RWPE1 (cell line): Measurements from ENCODE around the gene MYLK4.

ENCODE experiments used
- CTCF ChIA-PET: fragments of 350-600 bp; sonication (Branson Sonifier 250); formaldehyde crosslinking; extraction: SDS; loops from one replicate; lab custom pipeline; 2021; lab: Yijun Ruan, JAX
- POLR2A ChIA-PET: fragments of 400-600 bp; formaldehyde crosslinking; extraction: SDS; loops from one replicate; lab custom pipeline; 2020; ENCODE audit warnings: antibody characterized with exemption; ENCODE audit not compliant: low non-redundant PET; lab: Yijun Ruan, JAX
- DNase-seq: peaks from one replicate; pipeline ENCODE4 v3.0.0; 2012; ENCODE audit warnings: low spot score
- H3K27ac ChIP-seq: fragments of 450-650 bp; 2 replicates; pipeline ENCODE4 v1.5.1; 2017
- CTCF ChIP-seq: fragments of 450-650 bp; conservative IDR thresholded peaks from 2 replicates; pipeline ENCODE4 v1.5.1; 2017; ENCODE audit warnings: low read depth, mild to moderate bottlenecking

The MYLK4 gene

GRCh38 chr6:2643935-2644539 is 106.7 kb downstream of the MYLK4 start:
- no peak for TF ChIP-seq CTCF
- POLR2A ChIA-PET, result no interaction called here
- DNase-seq, result no peak
- H3K27ac ChIP-seq, result no peak overlapping the region
- CTCF ChIA-PET, result interaction anchor here (0.6 to 1.4 kb wide), 2 partner anchors 9 to 18 kb away, joined by 3 read pairs; no protein-coding TSS in a partner anchor

DNA sequence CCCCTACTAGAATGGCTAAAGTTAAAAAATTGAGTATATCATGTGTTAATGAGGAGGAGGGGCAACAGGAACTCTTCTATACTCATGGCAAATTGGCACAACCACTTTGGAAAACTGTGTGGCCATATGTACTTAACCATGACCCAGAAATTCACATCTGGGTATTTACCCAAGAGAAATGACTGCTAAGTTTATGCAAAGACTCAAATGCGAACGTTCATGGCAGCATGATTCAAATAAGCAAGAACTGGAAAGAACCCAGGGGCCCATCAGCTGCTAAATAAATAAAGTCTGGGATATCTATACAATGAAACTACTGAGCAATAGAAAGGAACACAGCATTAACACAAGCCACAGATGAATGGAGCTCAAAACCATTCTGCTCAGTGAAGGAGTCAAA is 107.6 kb downstream of the MYLK4 start:
- TF ChIP-seq CTCF, result no peak
- POLR2A ChIA-PET, result no interaction called here
- no peak for DNase-seq

DNA sequence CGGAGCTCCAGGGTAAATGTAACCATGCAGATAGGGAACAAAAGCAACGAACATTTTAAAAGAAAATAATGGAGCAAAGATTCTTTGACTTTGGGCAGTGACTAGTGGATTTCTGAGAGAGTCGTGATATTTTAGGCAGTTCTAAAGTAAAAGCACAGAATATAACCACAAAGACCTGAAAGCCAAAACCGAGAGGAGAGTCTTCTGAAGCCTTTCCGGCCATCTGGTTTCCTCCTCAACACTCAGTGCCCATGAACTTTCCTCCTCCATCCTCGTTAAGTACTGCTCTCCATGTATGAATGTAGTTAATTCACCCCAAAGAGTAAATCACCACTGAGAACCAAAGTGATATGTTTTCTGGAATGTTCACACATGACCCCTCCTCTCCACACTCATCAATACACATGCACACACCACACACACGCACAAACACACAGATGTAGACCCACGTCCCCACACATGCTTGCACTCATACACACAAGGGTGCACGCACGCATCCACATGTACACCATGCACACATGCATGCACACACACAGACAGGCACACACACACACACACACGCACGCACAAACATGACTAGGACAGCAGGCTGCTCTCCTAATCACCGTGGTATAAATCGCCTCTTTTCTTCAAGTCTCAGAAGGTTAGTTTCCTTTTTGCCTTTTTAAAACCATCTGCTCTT is 109.5 kb downstream of the MYLK4 start:
- no peak for DNase-seq
- TF ChIP-seq CTCF, result no peak
- H3K27ac ChIP-seq, result no peak overlapping the region
- ChIA-PET CTCF (no interaction called here), POLR2A (no interaction called here)

More for the DNA sequence above, 107.6 kb downstream of the MYLK4 start:
- CTCF ChIA-PET, result interaction anchor here (1.4 kb wide), 1 partner anchor 8 kb away, joined by 3 read pairs; no protein-coding TSS in a partner anchor
- H3K27ac ChIP-seq, result no peak overlapping the region

DNA sequence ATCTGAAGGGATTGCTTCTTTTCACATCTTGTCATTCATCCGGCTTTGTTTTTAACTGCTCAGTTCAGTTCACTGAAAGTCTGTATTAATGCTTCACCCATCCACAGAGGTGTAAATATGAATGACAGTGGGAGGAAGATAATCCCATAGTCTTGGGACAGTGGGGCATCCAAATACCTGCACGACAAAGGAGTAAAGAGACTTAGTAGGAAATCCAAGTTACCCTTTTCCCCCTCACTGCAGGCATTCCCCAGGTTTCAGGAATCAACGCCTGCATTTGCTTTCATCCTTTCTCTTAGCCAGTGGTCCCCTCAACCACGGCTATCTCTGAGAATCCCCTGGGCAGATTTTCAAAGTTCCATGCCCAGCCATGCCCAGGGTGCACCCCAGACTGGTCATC is 110.2 kb downstream of the MYLK4 start:
- ChIA-PET POLR2A (no interaction called here), CTCF (interaction anchor here (1.0 kb wide), 1 partner anchor 41 kb away, joined by 3 read pairs; no protein-coding TSS in a partner anchor)
- no peak for DNase-seq
- H3K27ac ChIP-seq, result no peak overlapping the region
- TF ChIP-seq CTCF, result no peak

DNA sequence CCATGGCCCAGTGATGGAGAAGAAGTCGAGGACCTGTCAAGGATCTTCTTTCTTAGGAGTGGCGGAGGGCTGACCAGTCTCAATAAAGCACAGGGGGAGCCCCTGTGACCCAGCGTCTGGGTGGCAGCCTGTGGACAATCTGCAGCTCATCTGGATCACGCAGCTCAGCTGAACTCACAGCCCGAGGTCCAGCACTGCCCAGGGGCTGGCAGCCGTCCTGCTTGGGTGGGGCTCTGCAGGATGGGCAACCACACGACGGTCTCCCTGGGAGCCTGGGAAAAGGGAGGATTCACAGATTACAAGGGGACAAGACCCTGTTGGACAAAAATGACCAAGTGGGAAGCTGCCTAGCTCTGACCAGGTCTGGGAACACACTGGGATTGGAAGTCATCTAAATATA is 110.8 kb downstream of the MYLK4 start:
- no peak overlapping the region for H3K27ac ChIP-seq
- DNase-seq, result no peak
- no peak for TF ChIP-seq CTCF
- ChIA-PET POLR2A (no interaction called here), CTCF (interaction anchor here (1.0 kb wide), 1 partner anchor 42 kb away, joined by 3 read pairs; no protein-coding TSS in a partner anchor)

DNA sequence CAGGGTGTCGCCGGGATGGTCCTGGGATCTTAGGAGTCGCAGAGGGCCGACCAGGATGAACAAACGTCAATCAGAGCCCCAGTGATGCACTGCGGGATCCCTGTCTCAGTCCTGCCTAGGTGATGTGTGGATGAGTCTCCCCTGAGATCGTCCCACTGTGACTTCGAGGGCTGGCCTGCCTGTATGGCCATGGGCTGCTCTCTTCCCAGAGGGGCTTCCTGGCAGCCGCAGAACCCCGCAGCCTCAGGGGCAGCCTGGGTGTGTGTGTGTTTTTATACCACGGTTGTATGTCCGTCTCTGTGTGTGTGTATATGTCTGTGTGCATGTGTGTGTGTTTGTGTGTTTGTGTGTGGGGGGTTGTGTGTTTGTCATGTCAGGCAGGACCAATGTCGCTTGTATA is 111.6 kb downstream of the MYLK4 start:
- no peak for TF ChIP-seq CTCF
- no peak overlapping the region for H3K27ac ChIP-seq
- ChIA-PET POLR2A (no interaction called here), CTCF (no interaction called here)
- no peak for DNase-seq
